Mesenchymal stem cell (in vitro differentiated cells and primary cell): ENCODE results near the gene WDTC1.

Experiments used
- DNase-seq: peaks from one replicate; pipeline ENCODE4 v3.0.0-alpha.2; 2013
- H2AFZ ChIP-seq: one replicate; pipeline ENCODE4 v1.6.1; 2013; ENCODE audit warnings: low read depth, mild to moderate bottlenecking, control low read depth, inconsistent platforms, low read length, moderate library complexity
- H2AK5ac ChIP-seq: 2 replicates; pipeline ENCODE4 v1.6.1; 2013; ENCODE audit warnings: low read length, moderate library complexity, mild to moderate bottlenecking, inconsistent platforms; ENCODE audit not compliant: severe bottlenecking
- H2BK120ac ChIP-seq: one replicate; pipeline ENCODE4 v1.6.1; 2013; ENCODE audit warnings: low read depth, mild to moderate bottlenecking, inconsistent platforms, low read length, moderate library complexity
- H2BK12ac ChIP-seq, 2 experiments: one replicate each; pipeline ENCODE4 v1.6.1; 2013; ENCODE audit warnings: inconsistent platforms in 2 of 2, low read length in 2 of 2, mild to moderate bottlenecking in 2 of 2, moderate library complexity in 2 of 2, control low read depth in 1 of 2
- H2BK15ac ChIP-seq: one replicate; pipeline ENCODE4 v1.6.1; 2013; ENCODE audit warnings: mild to moderate bottlenecking, low read depth, inconsistent platforms; ENCODE audit not compliant: poor library complexity, severe bottlenecking
- H2BK5ac ChIP-seq: 2 replicates; pipeline ENCODE4 v1.6.1; 2013; ENCODE audit warnings: low read depth, mild to moderate bottlenecking, low read length, control low read depth, inconsistent platforms; ENCODE audit not compliant: poor library complexity, severe bottlenecking
- H3K14ac ChIP-seq, 2 experiments: one replicate each; pipeline ENCODE4 v1.6.1; 2013; ENCODE audit warnings: inconsistent platforms in 2 of 2, low read length in 2 of 2, control low read depth in 1 of 2, mild to moderate bottlenecking in 1 of 2, moderate library complexity in 1 of 2
- H3K18ac ChIP-seq, 2 experiments: one replicate each; pipeline ENCODE4 v1.6.1; 2013; ENCODE audit warnings: inconsistent platforms in 2 of 2, low read length in 2 of 2, control low read depth in 1 of 2, low read depth in 1 of 2, mild to moderate bottlenecking in 1 of 2
- H3K23ac ChIP-seq, 2 experiments: one replicate each; pipeline ENCODE4 v1.6.1; 2013; ENCODE audit warnings: inconsistent platforms in 2 of 2, low read length in 2 of 2, mild to moderate bottlenecking in 2 of 2, moderate library complexity in 2 of 2, control low read depth in 1 of 2
- H3K27ac ChIP-seq: 2 replicates; pipeline ENCODE4 v1.5.1; 2013; ENCODE audit warnings: mild to moderate bottlenecking, moderate library complexity, low read length, control low read depth, inconsistent platforms; ENCODE audit not compliant: poor library complexity, severe bottlenecking
- H3K27me3 ChIP-seq, 2 experiments: 2 replicates each; pipeline versions ENCODE4 v1.6.1 to v1.7.0; 2013; ENCODE audit warnings: low read length in 2 of 2, mild to moderate bottlenecking in 2 of 2, moderate library complexity in 2 of 2, control low read depth in 1 of 2, inconsistent platforms in 1 of 2; ENCODE audit not compliant: control insufficient read depth in 1 of 2, insufficient read depth in 1 of 2
- H3K36me3 ChIP-seq, 2 experiments: 2 replicates each; pipeline versions ENCODE4 v1.6.1 to v1.7.0; 2013; ENCODE audit warnings: low read length in 2 of 2, control low read depth in 1 of 2, inconsistent platforms in 1 of 2, low read depth in 1 of 2, mild to moderate bottlenecking in 1 of 2; ENCODE audit not compliant: insufficient read depth in 2 of 2, control insufficient read depth in 1 of 2
- H3K4ac ChIP-seq, 2 experiments: one replicate each; pipeline ENCODE4 v1.6.1; 2013; ENCODE audit warnings: inconsistent platforms in 2 of 2, low read length in 2 of 2, mild to moderate bottlenecking in 2 of 2, moderate library complexity in 2 of 2, control low read depth in 1 of 2, low read depth in 1 of 2
- H3K4me1 ChIP-seq: 2 replicates; pipeline ENCODE4 v1.6.1; 2013; ENCODE audit warnings: low read depth, low read length, control low read depth; ENCODE audit not compliant: control insufficient read depth, insufficient read depth
- H3K4me2 ChIP-seq: 2 replicates; pipeline ENCODE4 v1.6.1; 2013; ENCODE audit warnings: low read length, mild to moderate bottlenecking, inconsistent platforms; ENCODE audit not compliant: poor library complexity, severe bottlenecking
- H3K4me3 ChIP-seq, 2 experiments: 2 replicates each; pipeline versions ENCODE4 v1.5.1 to v1.7.0; 2013; ENCODE audit warnings: low read length in 2 of 2, mild to moderate bottlenecking in 2 of 2, control low read depth in 1 of 2, low read depth in 1 of 2; ENCODE audit not compliant: insufficient read depth in 1 of 2
- H3K79me1 ChIP-seq: replicated peaks from 2 replicates; pipeline ENCODE4 v1.6.1; 2013; ENCODE audit warnings: mild to moderate bottlenecking, control low read depth, low read length, inconsistent platforms; ENCODE audit not compliant: poor library complexity, severe bottlenecking
- H3K9ac ChIP-seq: 2 replicates; pipeline ENCODE4 v1.7.0; 2013; ENCODE audit warnings: mild to moderate bottlenecking, low read length, moderate library complexity
- H3K9me3 ChIP-seq: 2 replicates; pipeline ENCODE4 v1.7.0; 2013; ENCODE audit warnings: mild to moderate bottlenecking, low read length; ENCODE audit not compliant: control insufficient read depth
- H4K8ac ChIP-seq: one replicate; pipeline ENCODE4 v1.6.1; 2013; ENCODE audit warnings: inconsistent platforms, mild to moderate bottlenecking, low read length, moderate library complexity
- H4K91ac ChIP-seq: one replicate; pipeline ENCODE4 v1.6.1; 2013; ENCODE audit warnings: mild to moderate bottlenecking, low read length, inconsistent platforms
- WGBS: methylation state at CpG from one replicate; pipeline ENCODE4 v1.1.7; 2013; ENCODE audit warnings: mixed read lengths; 5-methylcytosine and 5-hydroxymethylcytosine counted together

WDTC1 gene

GRCh38 chr1:27351541-27352107 lies 117.2 kb downstream of the WDTC1 start:
- no peak for DNase-seq
- Histone ChIP-seq H3K36me3 (peaks cover 24 to 30% of the 10 kb centered on the region in 2 experiments), H2BK15ac (peak overlapping the region; percentile 34), H3K79me1 (no peaks in the 10 kb centered on the region), H2AFZ (no peak overlapping the region), H3K18ac (no peak overlapping the region), H4K91ac (no peak overlapping the region), H4K8ac (peak overlapping the region; percentile 61), H3K4me2 (peak overlapping the region; percentile 79), H3K9me3 (no peaks in the 10 kb centered on the region), H2BK12ac (no peak overlapping the region), H3K23ac (no peak overlapping the region), H3K27ac (no peak overlapping the region), H3K9ac (no peak overlapping the region), H2BK5ac (no peak overlapping the region), H2AK5ac (no peak overlapping the region), H2BK120ac (no peak overlapping the region), H3K14ac (no peak overlapping the region), H3K4me1 (peaks cover 26% of the 10 kb centered on the region), H3K4me3 (peak overlapping the region in 1 of 2 experiments; percentile 38), H3K27me3 (peaks cover 0 to 31% of the 10 kb centered on the region in 2 experiments), H3K4ac (no peak overlapping the region)
- 48% methylated on average over 6 of the region's 8 CpGs for WGBS

GRCh38 chr1:27353166-27353565 lies 118.7 kb downstream of the WDTC1 start:
- no peak overlapping the region for H2BK120ac ChIP-seq
- peaks cover 0 to 23% of the 10 kb centered on the region in 2 experiments for H3K27me3 ChIP-seq
- peaks cover 36 to 43% of the 10 kb centered on the region in 2 experiments for H3K36me3 ChIP-seq
- no peak overlapping the region for H3K23ac ChIP-seq
- H3K4ac ChIP-seq, result no peak overlapping the region
- no peak overlapping the region for H2BK12ac ChIP-seq
- H4K8ac ChIP-seq, result no peak overlapping the region
- no peak overlapping the region for H3K4me2 ChIP-seq
- no peak overlapping the region for H2BK15ac ChIP-seq
- WGBS, result 98% methylated on average over 13 of the region's 13 CpGs
- no peak overlapping the region for H3K4me3 ChIP-seq
- DNase-seq, result no peak
- no peak overlapping the region for H3K27ac ChIP-seq
- no peak overlapping the region for H3K14ac ChIP-seq
- H3K9ac ChIP-seq, result no peak overlapping the region
- no peaks in the 10 kb centered on the region for H3K79me1 ChIP-seq
- H2BK5ac ChIP-seq, result no peak overlapping the region
- peaks cover 28% of the 10 kb centered on the region for H3K4me1 ChIP-seq
- H4K91ac ChIP-seq, result no peak overlapping the region
- H3K18ac ChIP-seq, result no peak overlapping the region
- H3K9me3 ChIP-seq, result no peaks in the 10 kb centered on the region
- no peak overlapping the region for H2AFZ ChIP-seq
- H2AK5ac ChIP-seq, result no peak overlapping the region

GRCh38 chr1:27353629-27354028 lies 119.2 kb downstream of the WDTC1 start:
- H2BK5ac ChIP-seq, result no peak overlapping the region
- peaks cover 41 to 48% of the 10 kb centered on the region in 2 experiments for H3K36me3 ChIP-seq
- no peaks in the 10 kb centered on the region for H3K9me3 ChIP-seq
- H2BK15ac ChIP-seq, result no peak overlapping the region
- no peak overlapping the region for H3K27ac ChIP-seq
- H3K79me1 ChIP-seq, result no peaks in the 10 kb centered on the region
- no peak overlapping the region for H2BK12ac ChIP-seq
- no peak overlapping the region for H3K4ac ChIP-seq
- H3K23ac ChIP-seq, result no peak overlapping the region
- no peak overlapping the region for H3K14ac ChIP-seq
- no peak overlapping the region for H3K4me2 ChIP-seq
- H3K27me3 ChIP-seq, result peaks cover 0 to 23% of the 10 kb centered on the region in 2 experiments
- H3K4me3 ChIP-seq, result no peak overlapping the region
- H4K91ac ChIP-seq, result no peak overlapping the region
- no peak overlapping the region for H3K9ac ChIP-seq
- H2AK5ac ChIP-seq, result no peak overlapping the region
- no peak overlapping the region for H4K8ac ChIP-seq
- no peak overlapping the region for H2BK120ac ChIP-seq
- H2AFZ ChIP-seq, result no peak overlapping the region
- no CpG with 5 or more reads among the region's 3 CpGs for WGBS
- DNase-seq, result no peak
- peaks cover 28% of the 10 kb centered on the region for H3K4me1 ChIP-seq
- no peak overlapping the region for H3K18ac ChIP-seq

GRCh38 chr1:27355683-27356082 lies 121.3 kb downstream of the WDTC1 start:
- H3K9me3 ChIP-seq, result no peaks in the 10 kb centered on the region
- H2AK5ac ChIP-seq, result no peak overlapping the region

More at GRCh38 chr1:27355683-27356082, 121.3 kb downstream of the WDTC1 start:
- Histone ChIP-seq H3K4me1 (peaks cover 20% of the 10 kb centered on the region), H3K36me3 (peaks cover 60 to 63% of the 10 kb centered on the region in 2 experiments), H3K14ac (no peak overlapping the region), H2AFZ (no peak overlapping the region), H3K79me1 (no peaks in the 10 kb centered on the region), H3K4me2 (no peak overlapping the region), H3K4ac (no peak overlapping the region), H4K8ac (no peak overlapping the region), H3K27me3 (peaks cover 0 to 7% of the 10 kb centered on the region in 2 experiments), H3K23ac (no peak overlapping the region), H3K4me3 (no peak overlapping the region), H3K27ac (no peak overlapping the region), H2BK5ac (no peak overlapping the region), H2BK12ac (no peak overlapping the region), H4K91ac (no peak overlapping the region), H2BK15ac (no peak overlapping the region), H3K18ac (no peak overlapping the region), H3K9ac (no peak overlapping the region), H2BK120ac (no peak overlapping the region)
- 95% methylated on average over 5 of the region's 5 CpGs for WGBS
- DNase-seq, result no peak
